ENCODE data around the gene UNC5B.
A peak's percentile ranks its signal among the peaks of the same experiment; 100 is the strongest.

The UNC5B gene

DNA sequence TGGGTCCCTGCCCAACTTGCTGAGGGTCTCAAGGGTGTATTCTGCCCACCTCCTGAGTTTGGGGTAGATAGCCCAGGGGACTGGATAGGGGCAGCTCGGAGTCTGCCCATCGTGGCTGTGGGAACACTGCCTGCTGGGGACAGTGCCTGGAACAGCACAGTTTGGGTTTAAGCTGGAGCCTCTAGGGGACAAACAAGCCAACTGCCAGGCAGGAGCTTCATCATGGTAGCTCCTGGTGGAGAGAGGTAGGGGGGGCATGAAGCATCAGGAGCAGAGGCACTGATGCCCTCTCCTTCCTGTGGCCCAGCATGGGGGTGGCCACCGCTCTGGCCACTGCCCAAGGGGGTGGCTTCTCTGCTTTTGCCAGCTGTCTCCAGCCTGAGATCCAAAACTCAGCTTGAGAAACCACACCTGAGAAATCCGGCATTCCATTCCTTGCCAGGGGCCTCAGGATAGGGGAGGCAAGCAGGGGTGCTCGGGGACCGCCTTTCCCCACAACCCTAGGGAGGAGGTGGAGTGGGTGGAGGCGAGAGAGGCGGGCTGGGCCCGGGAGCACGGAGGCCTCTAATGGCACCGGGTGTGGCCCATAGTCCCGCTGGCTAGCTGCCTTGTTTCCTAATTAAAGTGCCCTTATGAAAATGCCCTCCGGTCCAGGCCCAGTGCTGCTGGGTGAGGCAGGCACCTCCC is 47.6 kb downstream of the UNC5B start:
- TF ChIP-seq, protein P1, sequence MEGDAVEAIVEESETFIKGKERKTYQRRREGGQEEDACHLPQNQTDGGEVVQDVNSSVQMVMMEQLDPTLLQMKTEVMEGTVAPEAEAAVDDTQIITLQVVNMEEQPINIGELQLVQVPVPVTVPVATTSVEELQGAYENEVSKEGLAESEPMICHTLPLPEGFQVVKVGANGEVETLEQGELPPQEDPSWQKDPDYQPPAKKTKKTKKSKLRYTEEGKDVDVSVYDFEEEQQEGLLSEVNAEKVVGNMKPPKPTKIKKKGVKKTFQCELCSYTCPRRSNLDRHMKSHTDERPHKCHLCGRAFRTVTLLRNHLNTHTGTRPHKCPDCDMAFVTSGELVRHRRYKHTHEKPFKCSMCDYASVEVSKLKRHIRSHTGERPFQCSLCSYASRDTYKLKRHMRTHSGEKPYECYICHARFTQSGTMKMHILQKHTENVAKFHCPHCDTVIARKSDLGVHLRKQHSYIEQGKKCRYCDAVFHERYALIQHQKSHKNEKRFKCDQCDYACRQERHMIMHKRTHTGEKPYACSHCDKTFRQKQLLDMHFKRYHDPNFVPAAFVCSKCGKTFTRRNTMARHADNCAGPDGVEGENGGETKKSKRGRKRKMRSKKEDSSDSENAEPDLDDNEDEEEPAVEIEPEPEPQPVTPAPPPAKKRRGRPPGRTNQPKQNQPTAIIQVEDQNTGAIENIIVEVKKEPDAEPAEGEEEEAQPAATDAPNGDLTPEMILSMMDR (IDR thresholded peaks at IDR 0.05): no peak
- Histone ChIP-seq H3K4me3 (peak overlapping the region; percentile 25), H3K27ac (peak overlapping the region; percentile 4 to 82)
- DNase-seq (ENCODE audit: low spot score): no peak

DNA sequence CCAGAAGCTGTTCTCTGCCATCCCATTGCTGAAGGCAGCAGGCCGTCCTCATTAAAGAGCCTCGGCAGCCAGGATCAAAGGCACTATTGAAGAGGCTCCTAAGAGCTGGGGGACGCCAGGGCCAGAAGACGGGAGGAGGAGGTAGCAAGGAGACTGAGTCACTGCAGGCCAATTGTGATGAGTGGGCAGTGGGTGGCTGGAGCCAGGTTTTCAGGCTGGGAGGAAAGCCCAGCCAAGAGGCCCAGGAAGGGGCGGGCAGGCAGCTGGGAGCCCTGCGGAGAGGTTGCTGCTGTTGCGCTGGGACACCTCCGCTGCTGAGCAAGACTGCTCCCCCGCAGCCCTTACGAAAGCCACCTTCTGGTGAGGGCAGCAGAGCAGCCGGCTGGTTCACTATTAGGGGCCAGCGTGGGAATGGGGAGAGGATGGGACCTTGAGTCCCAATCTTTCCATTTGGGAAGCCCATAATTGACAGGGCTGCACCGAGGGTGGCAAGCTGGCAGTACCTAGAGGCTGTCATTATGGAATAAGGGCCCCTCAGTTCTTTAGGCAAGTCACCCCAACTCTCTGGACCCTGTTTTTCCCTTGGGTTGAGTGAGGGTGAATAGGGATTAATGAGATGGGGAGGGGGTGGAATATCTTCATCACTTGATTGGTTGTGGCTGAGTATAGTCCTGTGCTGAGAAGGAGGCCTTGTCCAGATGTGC is 48.4 kb downstream of the UNC5B start:
- H3K4me3 ChIP-seq: no peak overlapping the region
- peak overlapping the region; percentile 4 to 82 for H3K27ac ChIP-seq
- TF ChIP-seq, protein P1 (IDR thresholded peaks at IDR 0.05): no peak
- no peak for DNase-seq (ENCODE audit: low spot score)

DNA sequence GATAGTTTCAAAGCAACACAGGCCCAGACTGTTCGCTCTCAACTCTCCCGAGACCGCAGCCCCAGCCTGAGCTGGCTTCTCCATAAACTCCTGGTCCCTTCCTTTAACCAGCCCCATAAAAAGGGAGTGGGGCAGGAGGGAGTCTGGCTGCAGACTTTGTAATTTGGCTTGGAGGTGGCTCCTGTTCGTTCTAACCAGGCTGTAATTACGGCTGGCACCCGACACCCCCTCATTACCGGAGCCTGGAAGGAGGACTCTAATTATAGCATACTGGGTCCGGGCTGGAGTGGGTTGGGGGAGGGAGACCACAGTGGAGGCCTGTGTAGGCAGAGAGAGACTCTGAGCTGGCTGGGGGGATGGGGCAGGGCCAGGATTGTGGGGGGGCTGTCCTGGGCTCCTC is 49.7 kb downstream of the UNC5B start:
- TF ChIP-seq, protein P1 (IDR thresholded peaks at IDR 0.05): no peak
- Histone ChIP-seq H3K27ac (no peak overlapping the region), H3K4me3 (no peak overlapping the region)
- DNase-seq (ENCODE audit: low spot score): no peak

DNA sequence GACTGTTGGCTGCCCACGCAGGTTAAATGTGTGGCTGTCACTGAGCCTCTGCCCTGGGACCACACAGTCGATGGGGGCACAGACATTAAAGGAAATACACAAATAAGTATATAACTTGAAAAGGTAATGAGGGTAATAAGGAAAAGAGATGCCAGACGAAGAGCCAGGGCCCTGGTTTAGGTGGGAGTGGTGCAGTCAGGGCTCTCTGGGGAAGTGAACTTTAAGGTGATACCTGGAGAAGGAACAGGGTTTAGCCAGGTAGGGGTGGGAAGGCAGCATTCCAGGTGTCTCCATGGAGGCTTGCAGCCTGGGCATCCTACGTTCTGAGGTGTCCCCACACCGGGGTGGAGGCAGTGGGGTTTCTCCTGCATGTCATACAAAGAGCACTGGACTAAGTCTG is 50.4 kb downstream of the UNC5B start:
- H3K27ac ChIP-seq: peak overlapping the region in 1 of 2 donors; percentile 6
- TF ChIP-seq, protein P1 (IDR thresholded peaks at IDR 0.05): no peak
- no peak for DNase-seq (ENCODE audit: low spot score)
- H3K4me3 ChIP-seq: no peak overlapping the region

DNA sequence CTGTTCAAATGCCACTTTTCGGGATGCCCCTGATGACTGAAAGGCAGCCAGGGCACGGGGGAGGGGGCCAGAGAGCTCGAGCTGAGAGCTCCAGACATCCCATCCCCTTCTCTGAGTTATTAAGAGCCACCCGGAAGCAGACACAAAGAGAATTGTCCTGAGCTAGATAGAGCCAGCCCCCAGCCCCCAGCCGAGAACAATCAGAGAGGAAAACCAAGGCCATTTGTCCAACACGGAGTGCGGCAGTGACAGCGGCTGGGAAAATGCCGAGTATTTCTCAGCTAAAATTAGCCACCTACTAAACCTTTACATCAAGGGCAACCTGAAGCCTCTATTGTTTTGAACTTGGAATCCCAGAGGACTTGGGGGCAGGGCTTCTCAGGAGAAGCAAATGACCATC is 51.0 kb downstream of the UNC5B start:
- Histone ChIP-seq H3K27ac (peak overlapping the region in 1 of 2 donors; percentile 6), H3K4me3 (no peak overlapping the region)
- TF ChIP-seq, protein P1 (IDR thresholded peaks at IDR 0.05): no peak
- DNase-seq (ENCODE audit: low spot score): no peak

DNA sequence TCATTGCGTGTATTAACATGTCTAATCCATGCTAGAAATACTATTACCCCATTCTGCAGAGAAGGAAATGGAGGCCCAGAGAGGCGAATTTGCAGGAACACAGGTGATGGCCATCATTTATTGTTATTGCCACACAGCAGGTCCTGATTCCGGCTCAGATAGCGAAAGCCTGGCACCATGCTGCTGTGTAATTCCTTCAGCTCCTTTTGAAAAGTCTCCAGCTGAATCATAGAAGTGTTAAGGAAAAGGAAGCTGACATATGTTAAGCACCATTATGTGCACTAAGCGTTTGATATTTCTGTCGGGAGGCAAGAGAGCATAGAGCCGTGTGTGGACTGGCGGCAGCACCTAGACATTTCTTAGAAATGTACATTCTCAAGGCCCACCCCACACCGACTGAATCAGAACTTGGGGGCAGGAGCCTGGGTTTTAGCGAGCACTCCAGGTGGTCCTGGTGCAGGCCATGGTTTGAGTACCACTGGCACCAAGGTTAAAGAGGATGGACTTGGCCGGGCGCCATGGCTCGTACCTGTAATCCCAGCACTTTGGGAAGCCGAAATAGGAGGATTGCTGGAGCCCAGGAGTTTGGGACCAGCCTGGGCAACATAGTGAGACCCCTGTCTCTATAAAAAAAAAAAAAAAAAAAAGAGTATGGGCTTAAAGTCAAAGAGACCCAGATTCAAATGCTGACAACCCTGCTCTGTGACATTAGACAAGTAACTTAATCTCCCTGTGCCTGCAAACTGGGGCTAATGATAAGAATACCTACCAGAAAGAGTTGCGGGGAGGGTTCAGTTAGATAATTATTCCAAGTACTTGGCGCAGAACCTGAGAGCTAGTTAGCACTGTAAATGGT is 52.2 kb downstream of the UNC5B start:
- Histone ChIP-seq H3K4me3 (no peak overlapping the region), H3K27ac (no peak overlapping the region)
- TF ChIP-seq, protein P1 (IDR thresholded peaks at IDR 0.05): no peak
- no peak for DNase-seq (ENCODE audit: low spot score)
